SK-N-SH (cell line): Measurements from ENCODE around the gene ACSS1. TPM values are rescaled to one million over a fixed set of nuclear protein-coding genes. Genes with fewer than 3 reads are reported as not detected.

Experiments
- CTCF ChIA-PET: fragments of 300-600, 350-600 bp; formaldehyde crosslinking; extraction: SDS; loops from one replicate; lab custom pipeline; 2021; lab: Yijun Ruan, JAX
- POLR2A ChIA-PET: fragments of 350-600 bp; sonication (Branson Sonifier 250); formaldehyde crosslinking; extraction: SDS; loops from one replicate; lab custom pipeline; 2020; ENCODE audit warnings: antibody characterized with exemption, inconsistent platforms; lab: Yijun Ruan, JAX
- DNase-seq: peaks from one replicate; pipeline ENCODE4 v3.0.0; 2012
- H2AFZ ChIP-seq: fragments of 200-600 bp; sonication (generic); 2 replicates; pipeline ENCODE4 v1.8.1; 2016; ENCODE audit warnings: antibody characterized with exemption, mild to moderate bottlenecking, low read depth
- H3F3A ChIP-seq: fragments of 200-600 bp; sonication (generic); replicated peaks from 2 replicates; pipeline ENCODE3; 2016; ENCODE audit warnings: antibody characterized with exemption, mild to moderate bottlenecking; ENCODE audit not compliant: insufficient read depth
- H3K27ac ChIP-seq, 2 experiments: fragments of 200-500 bp in 1 of 2; fragments of 200-600 bp in 1 of 2; sonication (Bioruptor generic) in 1 of 2; sonication (generic), shearing (Covaris generic) in 1 of 2; 2 replicates each; pipeline versions ENCODE4 v1.5.1 to v1.6.1; 2014 to 2016; ENCODE audit warnings: low read depth in 2 of 2, inconsistent platforms in 1 of 2, low read length in 1 of 2, mild to moderate bottlenecking in 1 of 2, mixed read lengths in 1 of 2
- H3K27me3 ChIP-seq: fragments of 200-600 bp; sonication (generic), shearing (Covaris generic); 2 replicates; pipeline ENCODE4 v1.6.1; 2016; ENCODE audit warnings: mixed run types; ENCODE audit not compliant: insufficient read depth
- H3K36me3 ChIP-seq, 2 experiments: fragments of 200-500 bp in 1 of 2; fragments of 200-600 bp in 1 of 2; sonication (Bioruptor generic) in 1 of 2; sonication (generic) in 1 of 2; replicated peaks in 1 of 2; 2 replicates each; pipeline versions ENCODE3 to v1.5.1; 2014 to 2016; ENCODE audit warnings: low read length in 1 of 2, mild to moderate bottlenecking in 1 of 2; ENCODE audit not compliant: insufficient read depth in 2 of 2, control insufficient read depth in 1 of 2
- H3K4me1 ChIP-seq, 2 experiments: fragments of 200-500 bp in 1 of 2; fragments of 200-600 bp in 1 of 2; sonication (Bioruptor generic) in 1 of 2; sonication (generic), shearing (Covaris generic) in 1 of 2; 2 replicates each; pipeline versions ENCODE4 v1.5.1 to v1.6.1; 2014 to 2016; ENCODE audit warnings: low read depth in 1 of 2, low read length in 1 of 2, mixed run types in 1 of 2; ENCODE audit not compliant: insufficient read depth in 2 of 2, control insufficient read depth in 1 of 2
- H3K4me2 ChIP-seq: fragments of 200-600 bp; sonication (generic), shearing (Covaris generic); 2 replicates; pipeline ENCODE4 v1.6.1; 2017; ENCODE audit warnings: mixed run types
- H3K4me3 ChIP-seq, 2 experiments: fragments of 200-500 bp in 1 of 2; fragments of 200-600 bp in 1 of 2; sonication (Bioruptor generic) in 1 of 2; sonication (generic), shearing (Covaris generic) in 1 of 2; 2 replicates each; pipeline versions ENCODE4 v1.5.1 to v1.8.1; 2014 to 2016; ENCODE audit warnings: low read depth in 2 of 2, inconsistent platforms in 1 of 2, low read length in 1 of 2, mild to moderate bottlenecking in 1 of 2, mixed read lengths in 1 of 2, moderate library complexity in 1 of 2
- H3K79me2 ChIP-seq: fragments of 200-600 bp; sonication (generic); 2 replicates; pipeline ENCODE4 v1.8.1; 2017; ENCODE audit warnings: mild to moderate bottlenecking; ENCODE audit not compliant: insufficient read depth
- H3K9ac ChIP-seq: fragments of 200-600 bp; sonication (generic); 2 replicates; pipeline ENCODE4 v1.6.1; 2017; ENCODE audit warnings: mixed run types
- H3K9me2 ChIP-seq: fragments of 200-600 bp; sonication (generic); 2 replicates; pipeline ENCODE4 v1.6.1; 2017; ENCODE audit warnings: mixed run types
- H3K9me3 ChIP-seq: fragments of 200-600 bp; sonication (generic); 2 replicates; pipeline ENCODE4 v1.6.1; 2017; ENCODE audit warnings: mixed run types, mild to moderate bottlenecking, moderate library complexity
- H4K20me1 ChIP-seq: fragments of 200-600 bp; sonication (generic); 2 replicates; pipeline ENCODE4 v1.6.1; 2017; ENCODE audit warnings: mild to moderate bottlenecking, mixed run types; ENCODE audit not compliant: insufficient read depth
- CHD2 ChIP-seq: fragments of 150-350 bp; IDR thresholded peaks from 2 replicates; pipeline ENCODE4 v1.6.1; 2018; ENCODE audit warnings: low read length; ENCODE audit not compliant: partially characterized antibody
- ELF1 ChIP-seq: IDR thresholded peaks from 2 replicates; pipeline ENCODE4 v1.4.0; 2012
- EP300 ChIP-seq, 2 experiments: IDR thresholded peaks; 2 replicates each; pipeline versions ENCODE4 v1.4.0 to v1.6.1; 2012; ENCODE audit warnings: borderline replicate concordance in 1 of 2, low read depth in 1 of 2, low read length in 1 of 2
- FOXJ3 ChIP-seq: sonication (generic); formaldehyde crosslinking; IDR thresholded peaks from 2 replicates; pipeline ENCODE4 v1.5.1; 2020; ENCODE audit warnings: mild to moderate bottlenecking, missing genetic modification reagents
- FOXM1 ChIP-seq: IDR thresholded peaks from 2 replicates; pipeline ENCODE4 v1.4.0; 2012; ENCODE audit warnings: low read depth, mild to moderate bottlenecking
- GABPA ChIP-seq: IDR thresholded peaks from 2 replicates; pipeline ENCODE4 v1.4.0; 2012; ENCODE audit warnings: low read depth, mild to moderate bottlenecking
- GATA2 ChIP-seq: sonication (generic); formaldehyde crosslinking; IDR thresholded peaks from 2 replicates; pipeline ENCODE4 v1.5.0; 2020; ENCODE audit warnings: mild to moderate bottlenecking, missing genetic modification reagents
- JUND ChIP-seq: IDR thresholded peaks from 2 replicates; pipeline ENCODE4 v1.4.0; 2012
- MAX ChIP-seq: IDR thresholded peaks from 2 replicates; pipeline ENCODE4 v1.4.0; 2012; ENCODE audit warnings: low read depth
- NRF1 ChIP-seq: IDR thresholded peaks from 2 replicates; pipeline ENCODE4 v1.6.1; 2012; ENCODE audit warnings: low read depth, mild to moderate bottlenecking, low read length
- POLR2AphosphoS5 ChIP-seq: IDR thresholded peaks from 2 replicates; pipeline ENCODE4 v1.6.1; 2012; ENCODE audit warnings: low read depth, low read length
- RAD21 ChIP-seq: IDR thresholded peaks from 2 replicates; pipeline ENCODE4 v1.6.1; 2012; ENCODE audit warnings: mild to moderate bottlenecking, low read length
- RCOR1 ChIP-seq: fragments of 150-350 bp; IDR thresholded peaks from 2 replicates; pipeline ENCODE4 v1.6.1; 2017; ENCODE audit warnings: antibody characterized with exemption, low read length
- RFX5 ChIP-seq: IDR thresholded peaks from 2 replicates; pipeline ENCODE4 v1.6.1; 2012; ENCODE audit warnings: mild to moderate bottlenecking, improper control_type of control experiment, low read length
- RXRA ChIP-seq: IDR thresholded peaks from 2 replicates; pipeline ENCODE4 v1.4.0; 2012; ENCODE audit warnings: low read depth, mild to moderate bottlenecking, borderline replicate concordance
- SMC3 ChIP-seq: IDR thresholded peaks from 2 replicates; pipeline ENCODE4 v1.6.1; 2012; ENCODE audit warnings: low read depth, low read length, improper control_type of control experiment
- TAF1 ChIP-seq: IDR thresholded peaks from 2 replicates; pipeline ENCODE4 v1.6.1; 2012; ENCODE audit warnings: low read depth, mild to moderate bottlenecking, low read length, moderate library complexity, borderline replicate concordance
- TCF12 ChIP-seq: IDR thresholded peaks from 2 replicates; pipeline ENCODE4 v1.4.0; 2012
- TEAD4 ChIP-seq: IDR thresholded peaks from 2 replicates; pipeline ENCODE4 v1.4.0; 2012; ENCODE audit warnings: mild to moderate bottlenecking, borderline replicate concordance; ENCODE audit not compliant: insufficient read depth
- USF1 ChIP-seq: IDR thresholded peaks from 2 replicates; pipeline ENCODE4 v1.4.0; 2012; ENCODE audit warnings: low read depth, borderline replicate concordance
- WGBS: methylation state at CpG from one replicate; pipeline ENCODE4 v1.1.6; 2017; ENCODE audit warnings: low lambda C conversion rate; 5-methylcytosine and 5-hydroxymethylcytosine counted together
- polyA plus RNA-seq, 3 experiments: library from polyadenylated mRNA; depleted of rRNA; stranded (reverse); fragments of >200 nt; gene quantifications; 2 replicates each; pipeline ENCODE4 v1.2.3, GENCODE V29; 2012
- TF ChIP-seq, protein P1 (sequence below): fragments of 150-350 bp; IDR thresholded peaks from 2 replicates; pipeline ENCODE4 v1.6.1; 2017; ENCODE audit warnings: antibody characterized with exemption, low read length, low read depth, borderline replicate concordance
- TF ChIP-seq, protein P2 (sequence below): fragments of 150-350 bp; IDR thresholded peaks from 2 replicates; pipeline ENCODE4 v1.6.1; 2016; ENCODE audit warnings: mild to moderate bottlenecking, low read depth, low read length

ACSS1 gene
- polyA plus RNA-seq, 1 of the 3 experiments (the other 2 are of a cell fraction) = 2.0 TPM

GRCh38 chr20:25100914-25101313, 43.0 kb upstream of the ACSS1 start:
- Histone ChIP-seq H3K4me1 (no peaks in the 10 kb centered on the region), H3K4me2 (no peak overlapping the region), H3K9me3 (no peaks in the 10 kb centered on the region), H3K27ac (no peak overlapping the region), H3K9me2 (no peaks in the 10 kb centered on the region), H3K79me2 (no peaks in the 10 kb centered on the region), H4K20me1 (no peaks in the 10 kb centered on the region), H3F3A (no peaks in the 10 kb centered on the region), H3K27me3 (peaks cover 21% of the 10 kb centered on the region; the same call in 1 of the 2 replicates), H3K9ac (no peak overlapping the region), H3K36me3 (no peaks in the 10 kb centered on the region), H2AFZ (no peak overlapping the region), H3K4me3 (no peak overlapping the region)
- POLR2A ChIA-PET = no interaction called here
- CTCF ChIA-PET = no interaction called here
- 27% methylated on average over 3 of the region's 3 CpGs for WGBS
- TF ChIP-seq RAD21 (no peak), JUND (no peak), USF1 (no peak), GATA2 (CRISPR knock-in tag) (no peak), RCOR1 (no peak), TEAD4 (no peak), POLR2AphosphoS5 (no peak), SMC3 (no peak), GABPA (no peak), RFX5 (no peak), TCF12 (no peak), FOXJ3 (CRISPR knock-in tag) (no peak)
- TF ChIP-seq, protein P1, sequence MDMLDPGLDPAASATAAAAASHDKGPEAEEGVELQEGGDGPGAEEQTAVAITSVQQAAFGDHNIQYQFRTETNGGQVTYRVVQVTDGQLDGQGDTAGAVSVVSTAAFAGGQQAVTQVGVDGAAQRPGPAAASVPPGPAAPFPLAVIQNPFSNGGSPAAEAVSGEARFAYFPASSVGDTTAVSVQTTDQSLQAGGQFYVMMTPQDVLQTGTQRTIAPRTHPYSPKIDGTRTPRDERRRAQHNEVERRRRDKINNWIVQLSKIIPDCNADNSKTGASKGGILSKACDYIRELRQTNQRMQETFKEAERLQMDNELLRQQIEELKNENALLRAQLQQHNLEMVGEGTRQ = no peak
- TF ChIP-seq, protein P2, sequence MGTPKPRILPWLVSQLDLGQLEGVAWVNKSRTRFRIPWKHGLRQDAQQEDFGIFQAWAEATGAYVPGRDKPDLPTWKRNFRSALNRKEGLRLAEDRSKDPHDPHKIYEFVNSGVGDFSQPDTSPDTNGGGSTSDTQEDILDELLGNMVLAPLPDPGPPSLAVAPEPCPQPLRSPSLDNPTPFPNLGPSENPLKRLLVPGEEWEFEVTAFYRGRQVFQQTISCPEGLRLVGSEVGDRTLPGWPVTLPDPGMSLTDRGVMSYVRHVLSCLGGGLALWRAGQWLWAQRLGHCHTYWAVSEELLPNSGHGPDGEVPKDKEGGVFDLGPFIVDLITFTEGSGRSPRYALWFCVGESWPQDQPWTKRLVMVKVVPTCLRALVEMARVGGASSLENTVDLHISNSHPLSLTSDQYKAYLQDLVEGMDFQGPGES = no peak
- no peak for DNase-seq

GRCh38 chr20:25099601-25100140, 41.7 kb upstream of the ACSS1 start:
- TF ChIP-seq MAX = no peak
- no peak for TF ChIP-seq TAF1
- TF ChIP-seq RAD21 = no peak
- no peak for TF ChIP-seq RXRA
- TF ChIP-seq TCF12 = no peak
- no peak for TF ChIP-seq RFX5
- TF ChIP-seq JUND = no peak
- TF ChIP-seq SMC3 = no peak
- no peak for TF ChIP-seq GATA2 (CRISPR knock-in tag)
- no peak for TF ChIP-seq EP300 (IDR thresholded peaks at IDR 0.05; ENCODE audit: borderline replicate concordance in 1 of 2, low read depth in 1 of 2, low read length in 1 of 2)
- TF ChIP-seq POLR2AphosphoS5 = no peak
- no peak for TF ChIP-seq CHD2
- TF ChIP-seq ELF1 = no peak
- no peak for TF ChIP-seq NRF1
- TF ChIP-seq FOXM1 = no peak
- TF ChIP-seq, protein P2 = no peak
- POLR2A ChIA-PET = no interaction called here
- WGBS = 20% methylated on average over 4 of the region's 4 CpGs

More at GRCh38 chr20:25099601-25100140, 41.7 kb upstream of the ACSS1 start:
- H3K27ac ChIP-seq = no peak overlapping the region
- H3K36me3 ChIP-seq = no peaks in the 10 kb centered on the region
- no peaks in the 10 kb centered on the region for H4K20me1 ChIP-seq
- H3K4me1 ChIP-seq = no peaks in the 10 kb centered on the region
- no peaks in the 10 kb centered on the region for H3F3A ChIP-seq
- H3K9ac ChIP-seq = no peak overlapping the region
- CTCF ChIA-PET = no interaction called here
- no peak overlapping the region for H3K4me3 ChIP-seq
- no peak overlapping the region for H2AFZ ChIP-seq
- no peaks in the 10 kb centered on the region for H3K79me2 ChIP-seq
- DNase-seq = no peak
- H3K9me3 ChIP-seq = no peaks in the 10 kb centered on the region
- peaks cover 21% of the 10 kb centered on the region; the same call in 1 of the 2 replicates for H3K27me3 ChIP-seq
- no peaks in the 10 kb centered on the region for H3K9me2 ChIP-seq
- no peak overlapping the region for H3K4me2 ChIP-seq
